ENCODE measurements around the gene SRPK2.
"Not testable (repeated sequence)": the region's sequence is repeated elsewhere in the genome, so short reads cannot be mapped to it uniquely, and the experiment has no call there.

The SRPK2 gene

DNA sequence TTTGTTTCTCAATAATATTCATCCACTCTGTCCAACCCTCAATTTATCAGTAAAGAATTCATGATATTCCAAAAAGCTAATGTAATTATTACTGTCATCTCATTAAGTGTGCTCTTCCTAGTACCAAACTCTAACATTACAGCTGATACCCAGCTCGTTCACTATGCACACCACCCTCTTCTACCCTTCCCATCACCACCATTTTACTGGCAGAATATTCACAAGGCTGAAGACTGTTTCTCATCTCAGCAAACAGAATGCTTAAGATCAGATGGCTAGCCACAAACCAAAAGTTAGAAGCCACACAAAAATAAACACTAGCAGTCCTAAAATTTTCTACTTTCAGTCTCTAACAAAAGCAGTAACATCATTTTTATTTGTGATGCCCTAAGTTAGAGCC lies 121.5 kb downstream of the SRPK2 start:
- no peak for DNase-seq (ENCODE audit: low read depth)

DNA sequence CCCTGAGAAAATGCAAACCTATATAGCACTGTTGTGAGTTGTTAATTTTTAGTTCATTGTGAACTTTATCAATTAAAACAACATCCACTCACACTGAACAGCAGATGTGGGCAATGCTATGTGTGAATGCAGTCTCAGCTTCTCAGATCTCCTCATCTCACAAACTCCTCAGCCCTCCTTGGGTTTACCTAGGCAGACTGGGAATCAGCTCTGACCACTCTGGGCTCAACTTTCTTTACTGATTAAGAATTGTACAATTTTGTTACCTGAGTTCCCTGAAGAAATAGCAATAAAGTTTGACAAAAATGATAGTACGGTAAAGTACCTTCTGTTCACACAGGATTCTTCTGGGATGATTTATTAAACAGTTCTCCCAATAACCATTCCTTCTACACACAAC lies 124.0 kb downstream of the SRPK2 start:
- DNase-seq (ENCODE audit: low read depth): no peak

DNA sequence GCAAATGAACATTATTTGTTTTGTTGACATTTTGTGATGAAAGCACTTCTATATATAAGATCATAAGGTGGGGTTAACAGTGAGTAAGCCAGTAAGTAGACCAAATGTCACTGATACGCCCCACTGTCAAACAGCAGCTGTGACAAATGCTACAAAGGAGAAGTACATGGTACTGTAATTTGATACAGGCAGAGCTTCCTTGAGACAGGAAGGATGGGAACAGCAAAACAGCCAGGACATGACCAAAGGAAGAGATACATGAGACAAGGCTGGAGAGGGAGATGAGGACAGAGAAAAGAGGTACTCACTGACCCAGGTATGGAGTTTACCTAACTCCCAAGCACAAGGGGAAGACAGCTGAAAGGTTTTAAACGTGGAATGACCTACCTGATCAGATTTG lies 127.0 kb downstream of the SRPK2 start:
- DNase-seq (ENCODE audit: low read depth): no peak

DNA sequence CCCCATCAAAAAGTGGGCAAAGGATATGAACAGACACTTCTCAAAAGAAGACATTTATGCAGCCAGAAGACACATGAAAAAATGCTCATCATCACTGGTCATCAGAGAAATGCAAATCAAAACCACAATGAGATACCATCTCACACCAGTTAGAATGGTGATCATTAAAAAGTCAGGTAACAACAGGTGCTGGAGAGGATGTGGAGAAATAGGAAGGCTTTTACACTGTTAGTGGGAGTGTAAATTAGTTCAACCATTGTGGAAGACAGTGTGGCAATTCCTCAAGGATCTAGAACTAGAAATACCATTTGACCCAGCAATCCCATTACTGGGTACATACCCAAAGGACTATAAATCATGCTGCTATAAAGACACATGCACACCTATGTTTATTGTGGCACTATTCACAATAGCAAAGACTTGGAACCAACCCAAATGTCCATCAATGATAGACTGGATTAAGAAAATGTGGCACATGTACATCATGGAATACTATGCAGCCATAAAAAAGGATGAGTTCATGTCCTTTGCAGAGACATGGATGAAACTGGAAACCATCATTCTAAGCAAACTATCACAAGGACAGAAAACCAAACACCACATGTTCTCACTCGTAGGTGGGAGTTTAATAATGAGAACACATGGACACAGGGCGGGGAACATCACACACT lies 128.4 kb downstream of the SRPK2 start:
- DNase-seq (ENCODE audit: low read depth): not testable (repeated sequence)

DNA sequence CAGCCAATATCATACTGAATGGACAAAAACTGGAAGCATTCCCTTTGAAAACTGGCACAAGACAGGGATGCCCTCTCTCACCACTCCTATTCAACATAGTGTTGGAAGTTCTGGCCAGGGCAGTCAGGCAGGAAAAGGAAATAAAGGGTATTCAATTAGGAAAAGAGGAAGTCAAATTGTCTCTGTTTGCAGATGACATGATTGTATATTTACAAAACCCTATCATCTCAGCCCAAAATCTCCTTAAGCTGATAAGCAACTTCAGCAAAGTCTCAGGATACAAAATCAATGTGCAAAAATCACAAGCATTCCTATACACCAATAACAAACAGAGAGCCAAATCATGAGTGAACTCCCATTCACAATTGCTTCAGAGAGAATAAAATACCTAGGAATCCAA lies 129.8 kb downstream of the SRPK2 start:
- DNase-seq (ENCODE audit: low read depth): not testable (repeated sequence)

DNA sequence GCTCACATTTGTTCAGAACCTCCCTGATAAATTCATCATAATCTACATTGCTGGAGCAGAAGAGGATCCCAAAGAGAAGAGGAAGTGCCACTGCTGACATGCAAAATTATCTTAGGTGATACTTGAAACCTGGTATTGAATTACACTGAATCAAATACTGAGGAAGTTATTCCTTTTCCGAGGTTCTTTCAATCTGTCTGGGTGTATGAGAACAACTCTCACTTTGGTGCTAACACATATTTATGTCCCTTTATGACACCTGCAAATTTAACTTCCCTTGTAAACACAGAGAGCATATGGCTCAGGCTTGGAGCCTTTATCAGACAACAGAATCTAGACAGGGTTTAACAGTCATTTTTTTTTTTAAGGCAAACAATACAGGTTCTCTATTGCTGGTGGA lies 131.4 kb downstream of the SRPK2 start:
- no peak for DNase-seq (ENCODE audit: low read depth)

DNA sequence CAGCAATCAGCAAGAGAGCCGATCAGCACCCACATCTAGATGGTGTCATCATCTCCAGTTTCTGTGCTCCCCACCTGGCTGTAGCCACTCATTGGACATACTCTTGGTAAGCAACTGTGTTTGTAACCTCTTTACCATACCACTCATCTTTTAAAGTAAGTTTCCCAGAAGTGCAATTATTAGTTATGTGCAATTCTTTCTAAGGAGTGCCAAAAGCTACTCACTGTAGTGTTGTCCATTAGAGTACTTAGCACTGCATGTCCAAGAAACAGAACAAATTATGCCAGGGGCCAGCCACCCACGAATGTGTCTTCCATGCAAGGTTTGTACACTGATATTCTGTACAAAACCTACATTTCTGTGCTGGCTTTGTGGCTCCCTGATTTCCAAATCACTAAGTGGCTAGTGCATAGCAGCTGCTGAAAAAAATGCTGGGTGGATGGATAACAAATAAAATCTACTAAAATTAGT lies 131.9 kb downstream of the SRPK2 start:
- peak; percentile 61 for DNase-seq (ENCODE audit: low read depth)

DNA sequence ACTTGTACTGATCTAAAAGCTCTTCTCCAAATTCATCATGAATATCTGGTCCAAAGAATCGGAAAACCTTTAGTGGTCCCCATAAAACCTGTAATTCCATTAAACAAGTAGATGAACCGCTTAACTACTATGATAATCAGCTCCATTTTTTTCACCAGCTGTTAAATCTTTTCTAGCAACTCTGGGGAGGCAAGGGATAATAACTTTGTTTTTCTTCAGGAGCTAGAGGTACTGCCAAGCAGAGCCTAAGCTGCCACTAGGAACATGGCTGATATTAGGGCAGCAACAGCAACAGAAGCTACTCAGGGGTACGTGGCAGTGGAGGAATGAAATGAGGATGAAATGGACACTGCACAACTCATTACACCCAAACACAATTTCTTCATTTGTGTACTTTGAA lies 138.0 kb downstream of the SRPK2 start:
- no peak for DNase-seq (ENCODE audit: low read depth)

DNA sequence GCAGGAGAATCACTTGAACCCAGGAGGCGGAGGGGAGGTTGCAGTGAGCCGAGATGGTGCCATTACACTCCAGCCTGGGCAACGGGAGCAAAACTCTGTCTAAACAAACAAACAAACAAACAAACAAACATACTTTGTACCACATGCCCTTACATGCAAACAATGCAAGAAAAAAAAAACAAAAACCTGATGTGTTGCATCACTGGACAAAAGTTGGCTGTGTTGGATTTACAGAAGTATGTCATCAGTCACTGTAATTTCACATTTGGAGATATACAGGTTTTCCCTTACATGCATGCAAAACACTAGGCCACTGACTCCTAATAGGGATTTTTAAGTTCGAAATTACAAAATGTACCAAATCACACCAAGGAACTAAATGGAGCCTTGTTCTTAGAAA lies 138.5 kb downstream of the SRPK2 start:
- DNase-seq (ENCODE audit: low read depth): peak; percentile 24

DNA sequence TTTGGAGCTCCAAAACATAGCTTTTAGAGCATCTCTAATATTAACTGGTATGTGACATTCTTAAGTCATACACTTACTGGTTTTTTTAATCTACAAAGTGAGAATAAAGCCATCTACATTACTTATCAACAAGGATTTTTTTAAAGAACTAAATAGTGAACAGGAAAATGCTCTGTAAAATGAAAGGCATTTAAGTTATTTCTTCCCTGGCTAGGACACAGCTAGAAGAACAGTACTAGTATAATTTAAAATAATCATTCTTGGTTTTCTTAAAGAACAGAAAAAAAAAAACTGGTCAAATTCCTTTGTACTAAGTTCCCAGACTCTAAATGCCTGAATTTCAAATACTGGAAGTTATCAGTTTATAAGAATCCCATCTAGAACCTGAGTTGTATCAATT lies 139.5 kb downstream of the SRPK2 start:
- no peak for DNase-seq (ENCODE audit: low read depth)

DNA sequence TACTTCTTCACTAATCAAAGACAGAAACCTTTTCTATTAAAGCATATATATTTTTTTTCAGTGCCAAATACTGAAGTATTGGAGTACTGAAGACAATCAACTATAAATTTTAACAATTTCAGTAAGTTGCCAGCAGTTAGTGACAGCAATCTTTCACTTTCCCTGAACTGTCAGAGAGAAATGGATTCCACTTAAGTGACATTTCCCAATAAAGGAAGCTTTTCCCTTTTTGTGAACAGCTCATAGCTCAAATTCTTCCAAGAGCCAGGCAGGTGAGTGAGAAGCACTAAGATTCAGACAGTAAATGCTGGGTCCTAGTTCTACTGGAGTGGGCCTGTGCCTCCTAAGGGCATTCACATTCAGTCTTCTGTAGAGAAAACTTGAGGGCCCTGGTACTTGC lies 142.0 kb downstream of the SRPK2 start:
- no peak for DNase-seq (ENCODE audit: low read depth)

DNA sequence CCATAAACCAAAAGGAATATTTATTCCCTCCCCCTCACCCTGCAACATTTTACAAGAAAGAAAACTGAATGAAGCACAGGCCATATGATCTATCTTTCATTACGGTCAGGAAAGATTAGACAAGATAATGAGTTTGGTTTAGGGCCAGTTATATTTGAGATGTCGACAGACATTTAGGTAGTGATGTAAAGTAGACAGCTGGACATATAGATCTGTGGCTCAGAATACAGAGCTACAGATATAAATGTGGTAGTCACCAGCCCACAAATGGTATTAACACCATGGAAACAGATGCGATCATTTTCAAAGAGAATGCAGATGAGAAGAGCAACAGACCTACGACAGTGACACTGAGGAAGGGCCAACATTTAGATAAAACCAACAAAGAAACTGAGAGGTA lies 142.5 kb downstream of the SRPK2 start:
- no peak for DNase-seq (ENCODE audit: low read depth)

DNA sequence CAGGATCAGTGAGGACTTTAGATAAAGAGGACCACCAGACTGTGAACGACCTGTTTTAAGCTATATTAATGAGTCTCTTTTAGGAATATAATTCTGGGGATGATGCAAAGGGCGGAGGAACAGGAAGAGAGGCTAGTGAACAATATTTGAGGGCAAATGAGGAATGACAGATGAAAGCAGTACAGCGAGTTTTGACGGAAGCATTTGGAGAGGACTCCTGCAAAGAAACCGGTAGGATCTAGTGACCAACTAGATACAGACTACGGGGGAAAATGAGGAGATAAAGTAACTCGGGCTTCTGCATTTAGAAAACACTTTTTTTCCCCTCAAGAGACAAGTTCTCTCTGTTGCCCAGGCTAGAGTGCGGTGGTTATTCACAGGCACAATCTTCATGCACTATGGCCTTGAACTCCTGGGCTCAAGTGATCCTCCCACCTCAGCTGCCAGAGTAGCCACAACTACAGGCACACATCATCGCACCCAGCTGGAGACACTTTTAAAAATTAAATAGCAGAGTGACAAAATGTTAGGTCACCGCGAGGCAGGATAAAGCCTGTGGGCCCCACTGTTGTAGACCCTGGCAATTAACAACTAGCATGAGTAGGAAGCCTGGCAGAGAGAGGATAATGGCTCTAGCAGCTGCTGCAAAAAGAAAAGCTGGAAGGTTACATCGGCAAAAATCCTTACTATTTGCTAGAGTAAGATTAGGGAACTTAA lies 143.2 kb downstream of the SRPK2 start:
- DNase-seq (ENCODE audit: low read depth): no peak

DNA sequence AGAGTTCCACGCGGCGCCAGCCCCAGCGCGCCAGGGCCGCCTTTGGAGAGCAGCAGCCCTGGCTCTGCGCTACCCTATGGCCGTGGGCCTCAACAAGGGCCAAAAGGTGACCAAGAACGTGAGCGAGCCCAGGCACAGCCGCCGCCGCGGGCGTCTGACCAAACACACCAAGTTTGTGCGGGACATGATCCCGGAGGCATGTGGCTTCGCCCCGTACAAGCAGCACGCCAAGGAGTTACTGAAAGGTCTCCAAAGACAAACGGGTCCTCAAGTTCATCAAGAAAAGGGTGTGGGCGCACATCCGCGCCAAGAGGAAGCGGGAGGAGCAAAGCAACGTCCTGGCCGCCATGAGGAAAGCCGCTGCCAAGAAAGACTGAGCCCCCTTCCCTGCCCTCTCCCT lies 144.1 kb downstream of the SRPK2 start:
- no peak for DNase-seq (ENCODE audit: low read depth)

DNA sequence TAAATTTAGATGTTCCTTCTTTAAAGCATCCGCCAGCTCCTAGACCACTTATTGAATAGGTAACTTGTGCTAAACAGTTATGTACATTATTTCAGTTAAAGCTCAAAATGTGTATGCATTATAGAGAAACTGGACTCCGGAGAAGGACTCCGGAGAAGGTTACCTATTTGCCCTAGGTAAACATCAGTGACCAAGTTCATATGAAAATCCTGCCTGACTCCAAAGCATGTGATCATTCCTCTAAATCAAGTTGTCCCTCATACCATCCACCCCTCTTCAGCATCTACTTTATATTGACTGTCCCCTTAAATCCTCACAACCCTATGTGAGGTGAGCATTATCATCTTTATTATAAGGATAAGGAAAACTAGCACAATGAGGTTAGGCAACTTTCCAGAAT lies 147.5 kb downstream of the SRPK2 start:
- no peak for DNase-seq (ENCODE audit: low read depth)

DNA sequence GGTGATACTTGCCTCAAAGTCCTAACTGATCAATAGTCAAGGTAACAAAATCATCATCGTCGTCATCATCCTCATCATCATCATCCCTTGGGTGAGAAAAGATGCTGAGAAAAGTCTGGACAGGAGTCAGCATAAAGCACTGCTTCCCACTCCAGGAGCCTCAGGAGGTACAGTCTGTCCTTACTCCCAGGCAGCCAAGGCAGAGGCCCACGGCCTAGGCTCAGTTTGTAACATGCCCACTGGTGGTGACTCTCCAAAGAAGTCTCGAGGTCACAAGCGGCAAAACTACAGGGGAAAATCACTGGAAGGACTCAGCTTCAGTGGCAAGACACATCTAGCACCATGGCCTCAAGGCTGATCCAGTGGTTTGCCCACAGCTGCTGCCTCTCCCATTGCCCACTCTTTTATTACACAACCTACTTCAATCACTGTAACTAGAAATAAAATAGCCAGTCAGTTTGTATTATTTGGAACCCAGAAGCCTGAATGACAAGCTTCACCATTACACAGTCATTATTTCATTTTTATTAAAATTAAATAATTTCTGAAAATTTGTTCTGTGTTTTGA lies 150.4 kb downstream of the SRPK2 start:
- no peak for DNase-seq (ENCODE audit: low read depth)

DNA sequence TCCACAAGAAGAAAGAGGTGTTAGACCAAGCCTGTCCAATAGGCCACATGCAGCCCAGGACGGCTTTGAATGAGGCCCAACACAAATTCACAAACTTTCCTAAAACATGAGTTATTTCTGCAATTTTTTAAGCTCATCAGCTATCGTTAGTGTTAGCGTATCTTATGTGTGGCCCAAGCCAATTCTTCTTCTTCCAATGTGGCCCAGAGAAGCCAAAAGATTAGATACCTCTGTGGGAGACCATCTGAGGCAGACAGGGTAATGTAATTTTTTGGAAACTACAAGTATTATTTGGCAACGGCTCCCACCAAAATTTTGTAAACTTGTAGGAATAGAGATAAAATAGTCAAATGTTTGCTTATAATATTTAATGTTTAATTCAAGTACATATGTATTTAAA lies 153.8 kb downstream of the SRPK2 start:
- no peak for DNase-seq (ENCODE audit: low read depth)

DNA sequence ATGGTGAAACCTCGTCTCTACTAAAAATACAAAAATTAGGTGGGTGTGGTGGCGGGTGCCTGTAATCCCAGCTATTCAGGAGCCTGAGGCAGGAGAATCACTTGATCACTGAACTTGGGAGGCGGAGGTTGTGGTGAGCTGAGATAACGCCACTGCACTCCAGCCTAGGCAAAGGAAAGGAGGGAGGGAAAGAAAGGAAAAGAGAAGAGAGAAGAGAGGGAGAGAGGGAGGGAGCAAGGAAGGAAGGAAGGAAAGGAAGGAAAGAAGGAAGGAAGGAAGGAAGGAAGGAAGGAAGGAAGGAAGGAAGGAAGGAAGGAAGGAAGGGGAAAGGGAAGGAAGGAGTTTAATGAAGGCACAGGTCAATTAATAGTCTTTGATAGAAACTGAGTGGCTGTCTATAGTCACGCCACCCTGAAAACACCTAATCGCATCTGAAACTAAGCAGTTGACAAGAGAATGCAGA lies 155.9 kb downstream of the SRPK2 start:
- DNase-seq (ENCODE audit: low read depth): not testable (repeated sequence)

DNA sequence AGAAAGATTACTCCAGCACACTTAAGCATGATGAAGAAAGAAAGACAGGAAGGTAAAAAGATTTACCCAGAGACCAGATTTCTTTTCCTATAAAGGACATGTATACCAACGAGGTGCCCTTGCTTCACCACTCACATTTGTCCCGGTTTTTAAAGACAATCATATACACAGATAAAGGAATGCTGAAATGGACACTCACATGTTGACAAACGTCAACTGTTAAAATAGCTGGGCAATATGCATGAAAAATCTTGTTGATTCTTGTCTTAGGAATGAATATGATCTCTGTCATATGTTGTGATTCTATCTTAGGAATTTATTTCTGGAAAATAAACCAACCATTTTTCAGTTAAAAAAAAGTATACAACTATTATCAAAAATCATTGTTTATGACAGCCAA lies 158.2 kb downstream of the SRPK2 start:
- DNase-seq (ENCODE audit: low read depth): no peak

DNA sequence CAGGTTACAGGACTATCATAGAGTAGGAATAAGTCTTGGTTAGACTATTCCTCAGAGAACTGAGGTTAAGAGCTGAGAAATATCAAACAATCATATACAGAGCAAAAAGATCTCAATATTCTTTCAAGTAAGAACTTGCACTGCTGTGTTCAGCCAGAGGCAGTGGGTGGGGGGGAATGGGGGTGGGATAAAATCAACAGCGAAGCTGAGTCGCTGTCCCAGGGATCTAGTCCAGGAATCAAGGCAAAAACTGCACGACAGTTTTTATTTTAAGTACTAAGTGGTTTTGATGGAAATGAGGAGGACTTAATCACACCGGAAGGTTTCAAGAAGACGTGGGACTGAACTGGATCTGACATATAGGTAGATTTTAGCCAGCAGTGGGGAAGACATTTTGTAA lies 159.1 kb downstream of the SRPK2 start:
- DNase-seq (ENCODE audit: low read depth): no peak

DNA sequence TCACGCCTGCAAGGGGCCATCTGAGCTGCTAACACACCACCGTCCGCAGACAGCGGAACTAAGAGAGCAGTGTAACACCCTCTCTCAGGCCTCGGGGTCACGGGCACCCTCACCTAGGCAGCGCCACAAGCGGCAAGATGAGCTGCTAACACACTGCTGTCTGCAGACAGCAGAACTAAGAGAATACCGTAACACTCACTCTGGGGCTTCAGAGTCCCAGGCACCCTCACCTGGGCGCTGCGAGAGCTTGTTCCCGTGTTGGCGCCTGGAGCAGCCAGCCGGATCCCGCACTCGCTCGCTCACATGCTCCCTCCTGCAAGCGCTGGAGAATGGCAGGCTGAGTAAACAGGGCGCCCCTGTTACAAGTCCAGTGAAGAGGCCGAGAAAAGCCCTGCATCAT lies 160.2 kb downstream of the SRPK2 start:
- no peak for DNase-seq (ENCODE audit: low read depth)

DNA sequence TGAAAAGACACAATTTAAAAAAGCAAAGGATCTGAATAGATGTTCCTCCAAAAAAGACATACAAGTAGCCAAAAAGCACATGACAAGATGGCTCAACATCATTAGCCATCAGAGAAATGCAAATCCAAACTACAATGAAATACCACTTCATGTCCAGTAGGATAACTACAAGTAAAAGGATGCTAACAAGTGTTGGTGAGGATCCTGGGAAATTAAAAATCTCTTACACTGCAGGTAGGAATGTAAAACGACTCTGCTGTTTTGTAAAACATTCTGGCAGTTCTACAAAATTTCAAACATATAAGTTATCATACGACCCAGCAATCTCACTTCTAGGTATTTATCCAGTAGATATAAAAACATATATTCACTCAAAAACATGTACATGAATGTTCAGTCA lies 161.3 kb downstream of the SRPK2 start:
- no peak for DNase-seq (ENCODE audit: low read depth)

DNA sequence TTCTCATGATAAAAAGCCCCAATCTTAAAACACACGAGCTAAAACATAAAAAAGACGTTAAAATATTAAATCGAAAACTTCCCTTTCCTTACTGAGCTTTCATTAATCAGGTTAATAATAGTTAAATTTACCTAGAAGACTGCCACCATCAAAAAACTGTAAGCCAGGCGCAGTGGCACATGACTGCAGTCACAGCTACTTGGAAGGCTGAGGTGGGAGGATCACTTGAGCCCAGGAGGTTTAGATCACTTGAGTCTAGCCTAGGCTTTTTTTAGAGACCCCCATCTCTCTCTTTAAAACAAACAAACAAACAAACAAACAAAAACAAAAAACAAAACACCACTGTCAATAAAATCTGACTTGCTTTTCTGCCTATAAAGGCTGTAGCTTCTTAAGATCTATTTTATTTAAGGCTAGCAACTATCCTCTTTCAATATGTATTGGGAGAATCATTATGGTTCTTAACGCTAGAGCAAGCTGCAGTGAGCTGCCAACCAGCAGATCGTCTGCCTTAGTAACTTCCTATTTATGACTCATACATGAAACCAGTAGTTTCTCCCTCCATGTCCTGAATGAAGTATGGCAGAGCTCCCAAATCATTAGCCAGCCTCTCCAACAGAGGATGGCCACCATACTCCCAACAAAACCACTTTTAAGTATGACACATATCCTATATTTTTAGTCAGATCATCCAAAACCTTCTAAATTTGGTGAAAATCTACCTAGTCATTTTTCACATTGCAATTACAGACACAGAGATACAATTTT lies 163.7 kb downstream of the SRPK2 start:
- DNase-seq (ENCODE audit: low read depth): peak; percentile 74
